OCI-LY3 (cell line): ENCODE data around the gene PDLIM5.

Source experiments
- H2AFZ ChIP-seq: fragments of 200-600, 300-600 bp; shearing (Covaris generic); 2 replicates; pipeline ENCODE4 v1.6.0; 2014; ENCODE audit warnings: antibody characterized with exemption, low read depth, low read length
- H3K27ac ChIP-seq: fragments of 200-600, 300-600 bp; sonication (generic); 2 replicates; pipeline ENCODE4 v1.5.1; 2014; ENCODE audit warnings: mild to moderate bottlenecking, low read length, moderate library complexity, mixed read lengths
- H3K27me3 ChIP-seq: fragments of 200-600, 300-600 bp; sonication (generic); 2 replicates; pipeline ENCODE4 v1.6.1; 2014; ENCODE audit warnings: low read depth, low read length, mixed read lengths
- H3K36me3 ChIP-seq: fragments of 200-600, 300-600 bp; sonication (generic); replicated peaks from 2 replicates; pipeline ENCODE3; 2014; ENCODE audit warnings: low read depth, low read length, mixed read lengths
- H3K4me1 ChIP-seq: fragments of 300-600, 200-600 bp; sonication (generic); 2 replicates; pipeline ENCODE4 v1.6.1; 2014; ENCODE audit warnings: low read length, mixed read lengths
- H3K4me2 ChIP-seq: fragments of 200-600, 300-600 bp; sonication (generic); 2 replicates; pipeline ENCODE4 v1.6.1; 2014; ENCODE audit warnings: low read length, mixed read lengths
- H3K4me3 ChIP-seq: fragments of 300-600, 200-600 bp; sonication (generic); 2 replicates; pipeline ENCODE4 v1.5.1; 2014; ENCODE audit warnings: antibody characterized with exemption, mild to moderate bottlenecking, low read length, moderate library complexity
- H3K79me2 ChIP-seq: fragments of 300-600, 200-600 bp; shearing (Covaris generic); 2 replicates; pipeline ENCODE4 v1.6.1; 2014; ENCODE audit warnings: mild to moderate bottlenecking, low read length, mixed read lengths
- H3K9ac ChIP-seq: fragments of 300-600, 200-600 bp; shearing (Covaris generic); 2 replicates; pipeline ENCODE4 v1.6.0; 2014; ENCODE audit warnings: mild to moderate bottlenecking, low read length, moderate library complexity
- H3K9me3 ChIP-seq: fragments of 200-600, 300-600 bp; shearing (Covaris generic); 2 replicates; pipeline ENCODE4 v1.6.1; 2014; ENCODE audit warnings: low read length, mixed read lengths; ENCODE audit not compliant: insufficient read depth
- H4K20me1 ChIP-seq: fragments of 200-600, 300-600 bp; sonication (generic); 2 replicates; pipeline ENCODE4 v1.6.1; 2016; ENCODE audit warnings: low read length, mixed read lengths; ENCODE audit not compliant: insufficient read depth
- EZH2phosphoT487 ChIP-seq: fragments of 200-600 bp; shearing (Covaris generic); IDR thresholded peaks from 2 replicates; pipeline ENCODE4 v1.6.1; 2018; ENCODE audit warnings: antibody characterized with exemption, mixed run types, low read depth
- TF ChIP-seq, protein P1 (sequence below): fragments of 200-600, 300-600 bp; sonication (generic); IDR thresholded peaks from 2 replicates; pipeline ENCODE4 v1.5.1; 2014; ENCODE audit warnings: antibody characterized with exemption, low read length, low read depth

PDLIM5 gene

DNA sequence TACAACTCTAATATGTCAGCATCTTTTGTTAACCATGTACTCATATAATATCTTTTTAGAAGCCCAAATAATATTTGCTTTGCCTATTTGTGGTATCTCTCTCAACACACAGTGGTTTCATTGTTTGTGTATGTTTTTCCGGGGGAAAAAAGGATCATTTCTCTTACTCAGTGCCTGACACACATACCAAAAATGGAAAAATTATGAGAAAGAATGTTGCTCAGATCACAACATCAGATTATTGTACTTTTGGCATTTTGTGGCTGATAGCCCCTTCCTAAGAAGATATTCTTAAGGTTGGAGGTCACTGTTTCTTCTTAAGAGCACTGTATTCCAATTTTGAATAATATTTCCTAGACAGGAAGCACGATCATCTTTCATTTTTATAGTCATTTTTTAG is 93.6 kb downstream of the PDLIM5 start:
- Histone ChIP-seq H3K4me2 (no peak overlapping the region), H3K4me1 (peaks cover 10% of the 10 kb centered on the region), H3K27ac (no peak overlapping the region), H3K9ac (no peak overlapping the region), H3K9me3 (no peaks in the 10 kb centered on the region), H3K27me3 (no peaks in the 10 kb centered on the region), H4K20me1 (no peaks in the 10 kb centered on the region), H3K79me2 (no peaks in the 10 kb centered on the region), H3K36me3 (no peaks in the 10 kb centered on the region), H2AFZ (no peak overlapping the region), H3K4me3 (no peak overlapping the region)
- TF ChIP-seq EZH2phosphoT487: no peak

DNA sequence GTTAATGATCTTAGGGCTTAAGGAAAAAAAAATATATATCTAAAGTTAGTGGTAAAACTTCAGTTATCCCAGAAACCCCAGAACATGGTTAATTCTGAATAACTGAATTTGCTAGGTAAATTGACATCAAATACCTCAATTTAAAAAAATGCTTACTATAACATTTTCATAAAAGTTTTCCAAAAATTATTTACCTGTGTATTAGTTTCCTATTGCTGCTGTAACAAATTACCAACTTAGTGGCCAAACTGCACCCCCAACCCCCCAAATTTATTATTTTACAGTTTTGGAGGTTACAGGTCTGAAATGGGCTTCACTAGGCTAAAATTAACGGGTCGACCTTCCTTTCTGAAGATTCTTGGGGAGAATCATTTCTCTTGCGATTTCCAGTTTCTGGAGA is 95.2 kb downstream of the PDLIM5 start:
- Histone ChIP-seq H3K4me3 (no peak overlapping the region), H3K27me3 (no peaks in the 10 kb centered on the region), H3K4me2 (no peak overlapping the region), H3K36me3 (no peaks in the 10 kb centered on the region), H4K20me1 (no peaks in the 10 kb centered on the region), H3K27ac (no peak overlapping the region), H3K9ac (no peak overlapping the region), H3K4me1 (peaks cover 3% of the 10 kb centered on the region; the same call in 1 of the 2 replicates), H3K9me3 (no peaks in the 10 kb centered on the region), H3K79me2 (no peaks in the 10 kb centered on the region), H2AFZ (no peak overlapping the region)
- TF ChIP-seq, protein P1, sequence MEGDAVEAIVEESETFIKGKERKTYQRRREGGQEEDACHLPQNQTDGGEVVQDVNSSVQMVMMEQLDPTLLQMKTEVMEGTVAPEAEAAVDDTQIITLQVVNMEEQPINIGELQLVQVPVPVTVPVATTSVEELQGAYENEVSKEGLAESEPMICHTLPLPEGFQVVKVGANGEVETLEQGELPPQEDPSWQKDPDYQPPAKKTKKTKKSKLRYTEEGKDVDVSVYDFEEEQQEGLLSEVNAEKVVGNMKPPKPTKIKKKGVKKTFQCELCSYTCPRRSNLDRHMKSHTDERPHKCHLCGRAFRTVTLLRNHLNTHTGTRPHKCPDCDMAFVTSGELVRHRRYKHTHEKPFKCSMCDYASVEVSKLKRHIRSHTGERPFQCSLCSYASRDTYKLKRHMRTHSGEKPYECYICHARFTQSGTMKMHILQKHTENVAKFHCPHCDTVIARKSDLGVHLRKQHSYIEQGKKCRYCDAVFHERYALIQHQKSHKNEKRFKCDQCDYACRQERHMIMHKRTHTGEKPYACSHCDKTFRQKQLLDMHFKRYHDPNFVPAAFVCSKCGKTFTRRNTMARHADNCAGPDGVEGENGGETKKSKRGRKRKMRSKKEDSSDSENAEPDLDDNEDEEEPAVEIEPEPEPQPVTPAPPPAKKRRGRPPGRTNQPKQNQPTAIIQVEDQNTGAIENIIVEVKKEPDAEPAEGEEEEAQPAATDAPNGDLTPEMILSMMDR: no peak
- TF ChIP-seq EZH2phosphoT487: no peak

DNA sequence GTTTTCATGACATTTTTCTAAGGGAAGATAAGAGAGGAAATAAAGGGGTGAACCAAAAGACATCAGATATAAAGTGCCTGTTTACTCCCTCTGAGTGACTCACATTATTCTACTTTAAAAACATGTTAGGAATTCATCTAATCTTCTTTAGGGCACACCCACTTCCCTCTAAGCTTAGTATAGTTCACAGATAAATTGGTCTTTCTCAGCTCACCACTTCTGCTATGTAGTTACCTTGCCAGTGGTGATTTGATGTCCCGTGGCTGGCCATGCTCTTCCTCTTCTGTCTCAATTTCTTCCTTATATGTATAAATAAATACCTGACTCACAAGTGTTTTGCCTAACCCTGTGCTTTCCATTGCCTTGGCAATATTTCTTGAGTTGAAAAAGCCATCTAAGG is 96.8 kb downstream of the PDLIM5 start:
- Histone ChIP-seq H3K27me3 (no peaks in the 10 kb centered on the region), H3K9me3 (no peaks in the 10 kb centered on the region), H3K9ac (no peak overlapping the region), H3K4me2 (no peak overlapping the region), H3K4me1 (0 out of 2 replicates have a peak, but pooled peaks cover 3% of the 10 kb centered on the region), H4K20me1 (no peaks in the 10 kb centered on the region), H3K4me3 (no peak overlapping the region), H2AFZ (no peak overlapping the region), H3K36me3 (no peaks in the 10 kb centered on the region), H3K79me2 (no peaks in the 10 kb centered on the region), H3K27ac (no peak overlapping the region)
- TF ChIP-seq, protein P1: no peak
- no peak for TF ChIP-seq EZH2phosphoT487

DNA sequence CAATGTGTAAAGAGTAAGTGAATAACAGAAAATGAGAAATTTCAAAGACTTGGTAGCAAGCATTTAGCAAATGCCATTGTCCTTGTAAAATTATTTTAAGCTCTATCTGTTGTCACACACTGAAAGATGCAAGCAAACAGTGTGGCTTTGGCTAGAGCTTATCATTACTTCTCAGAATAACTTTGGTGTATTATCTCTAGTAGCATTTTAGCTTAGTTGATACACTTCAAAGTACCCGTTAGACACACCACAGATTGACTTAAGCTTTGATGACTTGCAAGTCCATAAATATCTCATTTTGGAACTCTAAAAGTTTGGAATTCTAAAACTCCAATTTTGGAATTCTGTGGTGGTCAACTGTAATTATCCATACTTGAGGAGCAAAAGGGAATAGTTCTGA is 98.6 kb downstream of the PDLIM5 start:
- Histone ChIP-seq H3K4me2 (no peak overlapping the region), H2AFZ (no peak overlapping the region), H3K27ac (no peak overlapping the region), H3K9ac (no peak overlapping the region), H3K27me3 (no peaks in the 10 kb centered on the region), H3K79me2 (no peaks in the 10 kb centered on the region), H3K4me1 (0 out of 2 replicates have a peak, but pooled peaks cover 3% of the 10 kb centered on the region), H3K9me3 (no peaks in the 10 kb centered on the region), H3K36me3 (no peaks in the 10 kb centered on the region), H4K20me1 (no peaks in the 10 kb centered on the region), H3K4me3 (no peak overlapping the region)
- no peak for TF ChIP-seq EZH2phosphoT487
- TF ChIP-seq, protein P1: no peak

DNA sequence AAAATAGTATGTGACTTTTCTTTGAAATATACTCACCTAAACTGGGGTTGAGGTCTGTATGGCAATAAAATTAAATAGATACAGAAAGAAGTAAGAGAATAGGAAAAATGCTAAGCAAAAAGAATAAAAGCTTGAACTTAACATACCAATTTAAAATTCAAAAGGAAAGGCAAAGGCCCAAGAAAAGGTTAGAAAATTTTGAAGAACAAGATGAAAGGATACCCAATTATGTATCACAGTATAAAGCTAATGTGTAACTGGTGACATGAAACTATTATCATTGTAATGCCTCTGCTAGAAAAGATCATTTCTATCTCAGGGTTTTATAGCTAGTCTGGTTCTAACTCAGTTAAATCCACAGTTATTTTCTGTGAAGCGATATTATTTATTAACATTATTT is 99.1 kb downstream of the PDLIM5 start:
- Histone ChIP-seq H3K27ac (no peak overlapping the region), H3K4me1 (no peaks in the 10 kb centered on the region), H3K4me2 (no peak overlapping the region), H3K27me3 (no peaks in the 10 kb centered on the region), H3K36me3 (no peaks in the 10 kb centered on the region), H3K4me3 (no peak overlapping the region), H4K20me1 (no peaks in the 10 kb centered on the region), H3K9me3 (no peaks in the 10 kb centered on the region), H3K9ac (no peak overlapping the region), H3K79me2 (no peaks in the 10 kb centered on the region), H2AFZ (no peak overlapping the region)
- TF ChIP-seq, protein P1: no peak
- TF ChIP-seq EZH2phosphoT487: no peak
